SU-DHL-6 (cell line): ENCODE results near the gene AKNAD1.

Source experiments
- EZH2phosphoT487 ChIP-seq: fragments of 200-600 bp; sonication (generic), shearing (Covaris generic); conservative IDR thresholded peaks from 2 replicates; pipeline ENCODE4 v1.6.1; 2018; ENCODE audit warnings: mild to moderate bottlenecking, antibody characterized with exemption, low read length, moderate library complexity, mixed read lengths
- TF ChIP-seq, protein P1 (sequence below): fragments of 200-600 bp; sonication (generic); IDR thresholded peaks from one replicate; pipeline ENCODE4 v1.5.1; 2017; ENCODE audit warnings: antibody characterized with exemption, mild to moderate bottlenecking, low read length, moderate library complexity; ENCODE audit not compliant: insufficient read depth, poor library complexity, severe bottlenecking

DNA sequence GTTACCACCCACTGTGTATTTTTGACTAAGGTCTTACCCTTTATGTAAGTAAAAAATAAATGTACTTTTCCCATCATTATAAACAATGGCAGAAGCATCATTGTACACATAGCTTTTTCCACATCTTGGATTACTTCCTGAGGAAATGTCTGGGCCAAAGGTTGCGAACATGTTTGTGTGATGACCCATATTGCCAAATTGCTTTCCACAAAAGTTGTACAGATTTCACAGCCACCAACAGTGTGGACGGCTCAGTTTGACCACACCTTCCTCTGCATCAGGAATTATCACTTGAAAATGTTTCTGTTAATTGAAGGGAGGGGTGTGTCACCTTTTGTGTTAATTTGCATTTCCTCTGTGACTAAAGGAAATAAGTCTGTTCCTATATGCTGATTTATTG is 25.7 kb downstream of the AKNAD1 start:
- TF ChIP-seq, protein P1, sequence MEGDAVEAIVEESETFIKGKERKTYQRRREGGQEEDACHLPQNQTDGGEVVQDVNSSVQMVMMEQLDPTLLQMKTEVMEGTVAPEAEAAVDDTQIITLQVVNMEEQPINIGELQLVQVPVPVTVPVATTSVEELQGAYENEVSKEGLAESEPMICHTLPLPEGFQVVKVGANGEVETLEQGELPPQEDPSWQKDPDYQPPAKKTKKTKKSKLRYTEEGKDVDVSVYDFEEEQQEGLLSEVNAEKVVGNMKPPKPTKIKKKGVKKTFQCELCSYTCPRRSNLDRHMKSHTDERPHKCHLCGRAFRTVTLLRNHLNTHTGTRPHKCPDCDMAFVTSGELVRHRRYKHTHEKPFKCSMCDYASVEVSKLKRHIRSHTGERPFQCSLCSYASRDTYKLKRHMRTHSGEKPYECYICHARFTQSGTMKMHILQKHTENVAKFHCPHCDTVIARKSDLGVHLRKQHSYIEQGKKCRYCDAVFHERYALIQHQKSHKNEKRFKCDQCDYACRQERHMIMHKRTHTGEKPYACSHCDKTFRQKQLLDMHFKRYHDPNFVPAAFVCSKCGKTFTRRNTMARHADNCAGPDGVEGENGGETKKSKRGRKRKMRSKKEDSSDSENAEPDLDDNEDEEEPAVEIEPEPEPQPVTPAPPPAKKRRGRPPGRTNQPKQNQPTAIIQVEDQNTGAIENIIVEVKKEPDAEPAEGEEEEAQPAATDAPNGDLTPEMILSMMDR = no peak
- no peak for TF ChIP-seq EZH2phosphoT487
